ENCODE measurements around the gene NRIP1.
A peak's percentile ranks its signal among the peaks of the same experiment; 100 is the strongest.

The NRIP1 gene

DNA sequence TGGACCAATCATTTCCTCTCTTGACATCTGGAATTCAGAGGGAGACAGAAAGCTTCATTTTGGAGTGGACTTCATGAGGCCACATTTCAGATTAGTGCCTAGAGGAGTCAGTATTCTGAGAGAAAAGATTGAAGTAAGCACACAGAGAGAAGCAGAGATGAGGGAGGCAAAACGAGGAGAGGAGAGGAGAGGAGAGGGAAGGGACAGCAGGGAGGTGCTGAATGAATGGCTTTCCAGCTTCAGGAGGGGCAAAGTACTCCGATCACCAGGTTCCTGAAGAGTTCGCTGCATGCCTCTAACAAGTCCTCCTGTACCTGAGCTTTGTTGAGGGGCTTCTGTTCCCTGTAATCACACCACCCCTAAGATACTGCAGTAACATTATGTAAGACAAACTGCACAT lies 76.0 kb downstream of the NRIP1 start:
- no peak overlapping the region for H2AK5ac ChIP-seq (ENCODE audit: low read length, severe bottlenecking)
- H2BK5ac ChIP-seq (ENCODE audit: low read depth, low read length, poor library complexity, severe bottlenecking) = no peak overlapping the region
- no peak overlapping the region for H2BK15ac ChIP-seq (ENCODE audit: low read depth, poor library complexity, severe bottlenecking)
- H3K9me3 ChIP-seq (ENCODE audit: control insufficient read depth, low read length) = no peaks in the 10 kb centered on the region
- H3K4ac ChIP-seq (ENCODE audit: low read depth in 1 of 2, low read length in 2 of 2) = no peak overlapping the region
- H3K14ac ChIP-seq (ENCODE audit: low read length in 2 of 2) = no peak overlapping the region
- no peak for DNase-seq
- H3K18ac ChIP-seq (ENCODE audit: low read depth in 1 of 2, low read length in 2 of 2) = no peak overlapping the region
- H2BK120ac ChIP-seq (ENCODE audit: low read depth, low read length) = no peak overlapping the region
- 82% methylated on average over 3 of the region's 3 CpGs for WGBS
- H4K91ac ChIP-seq (ENCODE audit: low read length) = no peak overlapping the region
- no peak overlapping the region for H3K23ac ChIP-seq (ENCODE audit: low read length in 2 of 2)
- no peaks in the 10 kb centered on the region for H3K27me3 ChIP-seq (ENCODE audit: control insufficient read depth in 1 of 2, insufficient read depth in 1 of 2, low read length in 2 of 2)
- H3K9ac ChIP-seq (ENCODE audit: low read length) = no peak overlapping the region
- H3K36me3 ChIP-seq (ENCODE audit: control insufficient read depth in 1 of 2, insufficient read depth in 2 of 2, low read depth in 1 of 2, low read length in 2 of 2) = peaks cover 0 to 63% of the 10 kb centered on the region in 2 experiments
- no peak overlapping the region for H3K27ac ChIP-seq (ENCODE audit: low read length, poor library complexity, severe bottlenecking)
- H3K79me1 ChIP-seq (replicated peaks; ENCODE audit: low read length, poor library complexity, severe bottlenecking) = peaks cover 27% of the 10 kb centered on the region
- no peak overlapping the region for H3K4me3 ChIP-seq (ENCODE audit: insufficient read depth in 1 of 2, low read depth in 1 of 2, low read length in 2 of 2)
- no peak overlapping the region for H4K8ac ChIP-seq (ENCODE audit: low read length)
- H3K4me2 ChIP-seq (ENCODE audit: low read length, poor library complexity, severe bottlenecking) = no peak overlapping the region
- no peak overlapping the region for H2AFZ ChIP-seq (ENCODE audit: low read depth, low read length)
- no peak overlapping the region for H2BK12ac ChIP-seq (ENCODE audit: low read length in 2 of 2)
- H3K4me1 ChIP-seq (ENCODE audit: control insufficient read depth, insufficient read depth, low read depth, low read length) = peaks cover 5% of the 10 kb centered on the region

DNA sequence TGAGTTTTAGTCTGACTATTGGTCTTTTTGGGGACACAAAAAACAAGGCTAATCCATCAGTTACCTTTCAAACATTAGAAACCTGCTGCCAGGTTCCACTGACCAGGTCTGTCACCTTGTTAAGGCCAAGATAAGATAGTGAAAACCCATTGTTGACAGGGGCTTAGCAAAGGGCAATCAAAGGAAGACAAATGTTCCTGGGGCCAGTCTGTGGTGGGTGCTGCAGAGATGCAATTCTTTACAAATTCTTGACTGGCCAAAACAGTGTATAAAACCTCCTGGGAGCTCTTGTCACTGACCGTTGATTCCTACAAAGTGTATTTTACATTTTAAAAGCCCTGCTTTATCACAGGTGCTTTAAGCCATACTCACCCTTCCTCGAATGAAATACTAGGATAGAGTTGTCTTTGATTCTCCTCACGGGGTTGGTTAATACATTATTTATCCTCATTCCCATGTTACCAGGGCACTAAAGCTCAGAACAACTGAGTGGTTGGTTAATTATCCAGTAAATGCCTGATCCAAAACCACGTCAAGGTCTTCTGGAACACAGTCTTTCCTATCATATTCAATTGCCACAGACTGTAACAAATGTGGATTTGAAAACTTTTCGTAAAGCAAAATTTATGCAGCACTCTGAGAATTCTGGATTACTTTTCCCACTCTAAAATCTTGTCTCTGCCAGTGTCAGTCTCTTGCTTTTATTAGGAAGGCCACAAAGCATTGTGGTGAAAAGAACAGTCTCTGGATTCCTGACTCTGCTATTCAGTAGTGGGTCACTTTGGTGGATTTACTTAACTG lies 77.2 kb downstream of the NRIP1 start:
- Histone ChIP-seq H3K4ac (ENCODE audit: low read depth in 1 of 2, low read length in 2 of 2) (no peak overlapping the region), H2AK5ac (ENCODE audit: low read length, severe bottlenecking) (no peak overlapping the region), H4K8ac (ENCODE audit: low read length) (no peak overlapping the region), H3K27me3 (ENCODE audit: control insufficient read depth in 1 of 2, insufficient read depth in 1 of 2, low read length in 2 of 2) (no peaks in the 10 kb centered on the region), H4K91ac (ENCODE audit: low read length) (no peak overlapping the region), H3K36me3 (ENCODE audit: control insufficient read depth in 1 of 2, insufficient read depth in 2 of 2, low read depth in 1 of 2, low read length in 2 of 2) (peaks cover 0 to 72% of the 10 kb centered on the region in 2 experiments), H3K9me3 (ENCODE audit: control insufficient read depth, low read length) (no peaks in the 10 kb centered on the region), H3K4me3 (ENCODE audit: insufficient read depth in 1 of 2, low read depth in 1 of 2, low read length in 2 of 2) (no peak overlapping the region), H3K18ac (ENCODE audit: low read depth in 1 of 2, low read length in 2 of 2) (no peak overlapping the region), H2BK5ac (ENCODE audit: low read depth, low read length, poor library complexity, severe bottlenecking) (no peak overlapping the region), H2BK120ac (ENCODE audit: low read depth, low read length) (no peak overlapping the region), H3K79me1 (replicated peaks; ENCODE audit: low read length, poor library complexity, severe bottlenecking) (peaks cover 28% of the 10 kb centered on the region), H2BK15ac (ENCODE audit: low read depth, poor library complexity, severe bottlenecking) (no peak overlapping the region), H2AFZ (ENCODE audit: low read depth, low read length) (no peak overlapping the region), H3K4me1 (ENCODE audit: control insufficient read depth, insufficient read depth, low read depth, low read length) (peaks cover 4% of the 10 kb centered on the region), H3K14ac (ENCODE audit: low read length in 2 of 2) (no peak overlapping the region), H3K4me2 (ENCODE audit: low read length, poor library complexity, severe bottlenecking) (no peak overlapping the region), H3K23ac (ENCODE audit: low read length in 2 of 2) (no peak overlapping the region), H2BK12ac (ENCODE audit: low read length in 2 of 2) (no peak overlapping the region), H3K27ac (ENCODE audit: low read length, poor library complexity, severe bottlenecking) (no peak overlapping the region), H3K9ac (ENCODE audit: low read length) (no peak overlapping the region)
- DNase-seq = no peak
- WGBS = 66% methylated on average over 4 of the region's 5 CpGs

GRCh38 chr21:14985306-14985705 lies 79.5 kb downstream of the NRIP1 start:
- no peak overlapping the region for H3K9ac ChIP-seq (ENCODE audit: low read length)
- WGBS = no CpG with 5 or more reads among the region's 3 CpGs

GRCh38 chr21:14982336-14982735 lies 82.5 kb downstream of the NRIP1 start:
- no peak overlapping the region for H3K9ac ChIP-seq (ENCODE audit: low read length)
- H2BK15ac ChIP-seq (ENCODE audit: low read depth, poor library complexity, severe bottlenecking) = no peak overlapping the region
- no peak overlapping the region for H4K91ac ChIP-seq (ENCODE audit: low read length)
- no peak overlapping the region for H2AK5ac ChIP-seq (ENCODE audit: low read length, severe bottlenecking)
- peaks cover 0 to 55% of the 10 kb centered on the region in 2 experiments for H3K36me3 ChIP-seq (ENCODE audit: control insufficient read depth in 1 of 2, insufficient read depth in 2 of 2, low read depth in 1 of 2, low read length in 2 of 2)
- H3K27ac ChIP-seq (ENCODE audit: low read length, poor library complexity, severe bottlenecking) = no peak overlapping the region
- H2BK120ac ChIP-seq (ENCODE audit: low read depth, low read length) = no peak overlapping the region
- H3K4me1 ChIP-seq (ENCODE audit: control insufficient read depth, insufficient read depth, low read depth, low read length) = no peaks in the 10 kb centered on the region
- H3K27me3 ChIP-seq (ENCODE audit: control insufficient read depth in 1 of 2, insufficient read depth in 1 of 2, low read length in 2 of 2) = no peaks in the 10 kb centered on the region
- no peak overlapping the region for H3K18ac ChIP-seq (ENCODE audit: low read depth in 1 of 2, low read length in 2 of 2)
- no peak overlapping the region for H3K4me3 ChIP-seq (ENCODE audit: insufficient read depth in 1 of 2, low read depth in 1 of 2, low read length in 2 of 2)
- no peak overlapping the region for H3K4me2 ChIP-seq (ENCODE audit: low read length, poor library complexity, severe bottlenecking)
- H2BK12ac ChIP-seq (ENCODE audit: low read length in 2 of 2) = no peak overlapping the region
- 81% methylated on average over 2 of the region's 3 CpGs for WGBS
- no peak overlapping the region for H3K23ac ChIP-seq (ENCODE audit: low read length in 2 of 2)
- H3K9me3 ChIP-seq (ENCODE audit: control insufficient read depth, low read length) = no peaks in the 10 kb centered on the region
- H4K8ac ChIP-seq (ENCODE audit: low read length) = no peak overlapping the region
- no peak overlapping the region for H3K14ac ChIP-seq (ENCODE audit: low read length in 2 of 2)
- H3K4ac ChIP-seq (ENCODE audit: low read depth in 1 of 2, low read length in 2 of 2) = no peak overlapping the region
- no peak overlapping the region for H2BK5ac ChIP-seq (ENCODE audit: low read depth, low read length, poor library complexity, severe bottlenecking)
- peaks cover 24% of the 10 kb centered on the region for H3K79me1 ChIP-seq (replicated peaks; ENCODE audit: low read length, poor library complexity, severe bottlenecking)
- H2AFZ ChIP-seq (ENCODE audit: low read depth, low read length) = no peak overlapping the region
- peak; percentile 57 for DNase-seq

More at GRCh38 chr21:14985306-14985705, 79.5 kb downstream of the NRIP1 start:
- Histone ChIP-seq H3K4me1 (ENCODE audit: control insufficient read depth, insufficient read depth, low read depth, low read length) (no peaks in the 10 kb centered on the region), H4K91ac (ENCODE audit: low read length) (no peak overlapping the region), H3K4ac (ENCODE audit: low read depth in 1 of 2, low read length in 2 of 2) (no peak overlapping the region), H2BK12ac (ENCODE audit: low read length in 2 of 2) (no peak overlapping the region), H3K9me3 (ENCODE audit: control insufficient read depth, low read length) (no peaks in the 10 kb centered on the region), H2AK5ac (ENCODE audit: low read length, severe bottlenecking) (no peak overlapping the region), H2BK15ac (ENCODE audit: low read depth, poor library complexity, severe bottlenecking) (no peak overlapping the region), H3K36me3 (ENCODE audit: control insufficient read depth in 1 of 2, insufficient read depth in 2 of 2, low read depth in 1 of 2, low read length in 2 of 2) (peaks cover 0 to 64% of the 10 kb centered on the region in 2 experiments), H3K79me1 (replicated peaks; ENCODE audit: low read length, poor library complexity, severe bottlenecking) (peaks cover 27% of the 10 kb centered on the region), H3K4me2 (ENCODE audit: low read length, poor library complexity, severe bottlenecking) (no peak overlapping the region), H2AFZ (ENCODE audit: low read depth, low read length) (no peak overlapping the region), H3K18ac (ENCODE audit: low read depth in 1 of 2, low read length in 2 of 2) (no peak overlapping the region), H2BK120ac (ENCODE audit: low read depth, low read length) (no peak overlapping the region), H3K23ac (ENCODE audit: low read length in 2 of 2) (no peak overlapping the region), H3K14ac (ENCODE audit: low read length in 2 of 2) (no peak overlapping the region), H3K4me3 (ENCODE audit: insufficient read depth in 1 of 2, low read depth in 1 of 2, low read length in 2 of 2) (no peak overlapping the region), H3K27me3 (ENCODE audit: control insufficient read depth in 1 of 2, insufficient read depth in 1 of 2, low read length in 2 of 2) (no peaks in the 10 kb centered on the region), H3K27ac (ENCODE audit: low read length, poor library complexity, severe bottlenecking) (no peak overlapping the region), H2BK5ac (ENCODE audit: low read depth, low read length, poor library complexity, severe bottlenecking) (no peak overlapping the region), H4K8ac (ENCODE audit: low read length) (no peak overlapping the region)
- no peak for DNase-seq

All from mesenchymal stem cell (in vitro differentiated cells and primary cell).